Stimulated activated CD8-positive, alpha-beta memory T cell treated with anti-CD3 and anti-CD28 coated beads, Interleukin-15, amount 100 ng/mL, for 1 hour (primary cell): Measurements from ENCODE around the gene NIN.

ENCODE experiments used
- DNase-seq: peaks from one replicate; pipeline ENCODE4 v3.0.0-alpha.2; 2020; ENCODE audit warnings: low read depth

Gene NIN

GRCh38 chr14:50759800-50760543 is 71.0 kb downstream of the NIN start:
- no peak for DNase-seq

GRCh38 chr14:50758945-50759344 is 72.0 kb downstream of the NIN start:
- DNase-seq = no peak

GRCh38 chr14:50758305-50758704 is 72.7 kb downstream of the NIN start:
- DNase-seq = no peak

GRCh38 chr14:50757702-50758101 is 73.3 kb downstream of the NIN start:
- no peak for DNase-seq

- no peak for DNase-seq
These were observed 74.7 kb downstream of the NIN start for GRCh38 chr14:50756300-50756699.

- no peak for DNase-seq
These were observed 80.6 kb downstream of the NIN start for GRCh38 chr14:50750323-50750722.

- DNase-seq = no peak
These were observed 85.4 kb downstream of the NIN start for GRCh38 chr14:50745401-50746058.

- DNase-seq = no peak
These were observed 86.7 kb downstream of the NIN start for GRCh38 chr14:50744231-50744630.

GRCh38 chr14:50741567-50741966 is 89.4 kb downstream of the NIN start:
- no peak for DNase-seq

- no peak for DNase-seq
These were observed 90.1 kb downstream of the NIN start for GRCh38 chr14:50740856-50741255.

GRCh38 chr14:50739186-50739585 is 91.8 kb downstream of the NIN start:
- no peak for DNase-seq

GRCh38 chr14:50736932-50737419 is 94.0 kb downstream of the NIN start:
- no peak for DNase-seq

GRCh38 chr14:50734950-50735695 is 95.8 kb downstream of the NIN start:
- no peak for DNase-seq

- DNase-seq = no peak
These were observed 97.5 kb downstream of the NIN start for GRCh38 chr14:50733494-50733893.

- DNase-seq = no peak
These were observed 102.1 kb downstream of the NIN start for GRCh38 chr14:50728836-50729235.

GRCh38 chr14:50726372-50727107 is 104.4 kb downstream of the NIN start:
- DNase-seq = no peak

- no peak for DNase-seq
These were observed 105.2 kb downstream of the NIN start for GRCh38 chr14:50725761-50726160.

GRCh38 chr14:50719911-50720759 is 110.8 kb downstream of the NIN start:
- no peak for DNase-seq

GRCh38 chr14:50718949-50719348 is 112.0 kb downstream of the NIN start:
- no peak for DNase-seq

- no peak for DNase-seq
These were observed 113.2 kb downstream of the NIN start for GRCh38 chr14:50717811-50718210.

- no peak for DNase-seq
These were observed 116.4 kb downstream of the NIN start for GRCh38 chr14:50714450-50715073.
